ENCODE measurements around the gene UBTD2.
"Not testable (repeated sequence)": the region's sequence is repeated elsewhere in the genome, so short reads cannot be mapped to it uniquely, and the experiment has no call there.

Gene UBTD2, protein sequence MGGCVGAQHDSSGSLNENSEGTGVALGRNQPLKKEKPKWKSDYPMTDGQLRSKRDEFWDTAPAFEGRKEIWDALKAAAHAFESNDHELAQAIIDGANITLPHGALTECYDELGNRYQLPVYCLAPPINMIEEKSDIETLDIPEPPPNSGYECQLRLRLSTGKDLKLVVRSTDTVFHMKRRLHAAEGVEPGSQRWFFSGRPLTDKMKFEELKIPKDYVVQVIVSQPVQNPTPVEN

DNA sequence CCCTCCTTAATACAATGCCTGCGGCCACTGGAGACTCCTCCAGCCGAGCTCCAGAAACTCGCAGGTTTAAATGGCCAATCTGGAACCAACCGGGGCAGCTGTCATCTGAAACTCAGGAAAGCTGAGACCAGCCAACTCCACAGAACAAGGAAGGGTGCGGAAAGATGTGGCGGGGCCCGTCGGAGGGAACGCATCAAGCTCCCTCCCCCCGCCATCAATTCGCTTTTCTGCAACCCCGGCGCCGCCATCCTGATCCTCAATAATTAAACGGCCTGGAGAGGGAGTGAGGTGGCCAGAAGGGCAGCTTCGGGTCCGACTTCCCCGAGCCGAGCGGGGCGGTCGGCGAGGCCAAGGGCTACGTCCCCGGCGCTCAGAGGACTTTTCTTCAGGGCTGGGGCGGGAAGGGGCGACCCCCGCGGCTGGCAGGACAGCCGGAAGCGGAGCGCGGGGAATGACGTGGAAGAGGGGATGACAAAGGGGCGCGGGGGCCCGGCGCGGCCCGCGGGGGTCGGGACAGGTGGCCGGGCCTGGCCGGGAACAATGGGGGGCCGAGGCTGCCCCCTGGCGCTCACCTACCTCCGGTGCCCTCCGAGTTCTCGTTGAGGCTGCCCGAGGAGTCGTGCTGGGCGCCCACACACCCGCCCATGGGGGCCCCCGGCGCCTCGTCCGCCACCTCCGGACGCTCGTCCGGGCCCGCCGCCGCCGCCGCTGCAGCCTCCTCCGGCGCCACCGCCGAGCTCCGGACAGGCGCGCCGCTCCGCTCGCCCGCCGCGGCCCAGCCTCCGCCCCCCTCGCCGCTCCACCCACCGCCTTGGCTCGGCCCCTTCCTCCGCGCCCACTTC is at the start of gene UBTD2:
Gene UBTD2, minus strand, starts transcription at position 745 of the 842 bp plus-strand sequence. Its CDS starts 99 bp downstream, at position 646.
- peak; percentile 28 for DNase-seq

DNA sequence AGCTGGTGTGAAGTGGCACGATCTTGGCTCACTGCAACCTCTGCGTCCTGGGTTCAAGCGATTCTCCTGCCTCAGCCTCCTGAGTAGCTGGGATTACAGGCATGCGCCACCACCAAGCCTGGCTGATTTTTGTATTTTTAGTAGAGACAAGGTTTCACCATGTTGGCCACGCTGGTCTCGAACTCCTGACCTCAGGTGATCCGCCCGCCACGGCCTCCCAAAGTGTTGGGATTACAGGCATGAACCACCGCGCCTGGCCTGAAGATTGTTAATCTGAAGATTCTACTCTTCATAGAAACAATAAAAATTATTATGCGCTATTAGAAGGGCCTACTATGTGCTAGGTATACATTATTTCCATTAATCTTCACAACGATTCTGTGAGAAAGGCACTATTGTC is 43.3 kb upstream of the UBTD2 start:
- not testable (repeated sequence) for DNase-seq

DNA sequence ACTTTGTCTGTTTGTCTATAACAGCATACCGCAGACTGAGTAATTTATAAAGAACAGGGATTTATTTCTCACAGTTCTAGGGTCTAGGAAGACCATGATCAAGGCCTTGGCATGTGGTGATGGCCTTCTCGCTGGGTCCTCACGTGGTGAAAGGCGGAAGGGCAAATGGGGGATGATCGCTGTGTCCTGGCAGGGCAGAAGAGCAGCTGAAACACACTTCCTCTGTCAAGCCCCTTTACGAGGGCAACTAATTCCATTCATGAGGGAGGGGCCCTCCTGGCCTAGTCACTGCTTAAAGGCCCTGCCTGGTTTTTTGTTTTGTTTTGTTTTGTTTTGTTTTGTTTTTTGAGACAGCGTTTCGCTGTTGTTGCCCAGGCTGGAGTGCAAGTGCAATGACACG is 41.9 kb upstream of the UBTD2 start:
- no peak for DNase-seq

DNA sequence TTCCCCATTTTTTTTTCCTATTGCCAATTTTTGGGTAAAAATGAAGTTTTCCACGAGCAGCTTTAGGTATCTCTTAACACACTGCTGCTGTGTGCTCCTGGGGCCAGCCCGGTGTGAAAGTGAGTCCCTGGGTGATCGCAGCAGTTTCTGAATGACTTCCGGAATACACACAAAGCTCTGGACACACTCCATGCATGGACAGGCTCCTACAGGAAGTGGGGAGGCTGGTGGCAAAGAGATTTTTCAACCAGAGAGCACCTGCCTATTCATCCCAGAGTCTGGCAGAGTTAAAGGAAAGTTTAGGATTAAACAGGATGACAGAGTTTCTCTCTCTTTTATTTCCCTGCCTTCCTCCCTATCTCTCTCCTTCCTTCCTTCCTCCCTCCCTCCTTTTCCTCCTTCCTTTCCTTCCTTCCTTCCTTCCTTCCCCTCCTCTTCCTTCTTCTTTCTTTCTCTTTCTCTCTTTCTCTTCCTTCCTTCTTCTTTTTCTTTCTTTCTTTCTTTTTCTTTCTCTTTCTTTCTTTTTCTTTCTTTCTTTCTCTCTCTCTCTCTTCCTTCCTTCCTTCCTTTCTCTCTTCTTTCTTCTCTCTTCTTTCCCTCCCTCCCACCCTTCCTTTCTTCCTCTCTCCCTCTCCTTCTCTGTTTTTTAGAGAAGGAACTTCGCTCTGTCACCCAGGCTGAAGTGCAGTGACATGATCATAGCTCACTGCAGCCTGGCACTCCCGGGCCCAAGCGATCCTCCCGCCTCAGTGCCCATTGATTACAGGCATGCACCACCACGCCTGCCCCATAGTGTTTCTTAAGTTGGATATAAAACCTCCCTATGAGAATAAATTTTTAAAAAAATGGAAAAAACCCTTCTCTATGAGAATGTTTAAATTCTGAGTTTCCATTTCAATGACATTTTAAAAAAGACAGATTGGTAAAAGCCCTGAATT is 38.7 kb upstream of the UBTD2 start:
- no peak for DNase-seq

DNA sequence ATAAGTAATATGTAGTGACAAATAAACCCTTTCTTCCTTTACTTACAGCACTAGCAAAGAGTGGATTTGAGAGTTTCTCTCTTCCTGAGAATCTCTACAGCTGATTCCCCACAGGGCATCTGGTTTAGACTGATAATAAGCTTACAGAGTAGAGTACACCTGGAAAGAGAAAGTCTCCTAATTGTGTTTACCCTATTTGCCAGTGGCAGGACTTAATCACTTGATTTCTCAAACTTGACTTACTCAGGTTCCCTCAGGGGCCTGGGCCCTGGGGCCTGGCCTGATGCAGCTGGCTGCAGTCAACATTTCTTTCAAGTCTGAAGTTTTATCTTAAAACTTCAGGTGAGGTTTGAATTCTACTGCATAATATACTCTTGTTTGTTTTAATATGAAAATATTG is 38.0 kb upstream of the UBTD2 start:
- no peak for DNase-seq

DNA sequence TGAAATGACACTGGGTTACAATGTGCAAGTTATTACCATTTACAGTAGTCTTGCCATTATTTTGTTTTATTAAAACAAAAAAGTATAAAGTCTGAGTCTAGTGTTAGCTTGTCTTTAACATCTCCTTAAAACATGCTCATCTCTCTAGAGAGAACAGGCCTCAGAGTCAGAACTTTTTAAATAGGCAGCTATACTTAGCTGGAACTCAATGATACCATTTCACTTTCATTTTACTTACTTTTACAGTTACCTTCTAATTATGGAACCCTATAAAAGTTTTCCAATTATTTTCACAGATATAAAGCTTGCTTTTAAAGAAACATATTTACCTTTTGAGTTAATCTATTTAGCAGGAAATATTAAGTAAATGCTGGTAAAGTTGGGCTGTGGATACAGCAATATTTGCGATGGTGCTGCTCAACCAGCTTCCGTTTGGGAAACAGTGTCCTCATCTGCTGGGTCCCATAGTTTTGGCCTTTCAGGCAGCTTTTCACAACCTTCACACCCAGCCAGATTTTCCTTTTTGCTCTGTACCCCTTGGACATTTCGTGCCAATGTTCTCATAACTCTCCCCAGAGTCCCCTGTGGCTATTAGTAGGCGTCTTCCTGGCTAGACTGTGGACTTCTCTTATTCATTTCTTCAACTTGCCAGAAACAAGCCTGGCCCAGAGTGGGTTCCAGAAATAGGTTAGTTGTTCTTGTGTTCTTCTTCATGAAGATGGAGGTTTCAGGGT is 36.3 kb upstream of the UBTD2 start:
- no peak for DNase-seq

DNA sequence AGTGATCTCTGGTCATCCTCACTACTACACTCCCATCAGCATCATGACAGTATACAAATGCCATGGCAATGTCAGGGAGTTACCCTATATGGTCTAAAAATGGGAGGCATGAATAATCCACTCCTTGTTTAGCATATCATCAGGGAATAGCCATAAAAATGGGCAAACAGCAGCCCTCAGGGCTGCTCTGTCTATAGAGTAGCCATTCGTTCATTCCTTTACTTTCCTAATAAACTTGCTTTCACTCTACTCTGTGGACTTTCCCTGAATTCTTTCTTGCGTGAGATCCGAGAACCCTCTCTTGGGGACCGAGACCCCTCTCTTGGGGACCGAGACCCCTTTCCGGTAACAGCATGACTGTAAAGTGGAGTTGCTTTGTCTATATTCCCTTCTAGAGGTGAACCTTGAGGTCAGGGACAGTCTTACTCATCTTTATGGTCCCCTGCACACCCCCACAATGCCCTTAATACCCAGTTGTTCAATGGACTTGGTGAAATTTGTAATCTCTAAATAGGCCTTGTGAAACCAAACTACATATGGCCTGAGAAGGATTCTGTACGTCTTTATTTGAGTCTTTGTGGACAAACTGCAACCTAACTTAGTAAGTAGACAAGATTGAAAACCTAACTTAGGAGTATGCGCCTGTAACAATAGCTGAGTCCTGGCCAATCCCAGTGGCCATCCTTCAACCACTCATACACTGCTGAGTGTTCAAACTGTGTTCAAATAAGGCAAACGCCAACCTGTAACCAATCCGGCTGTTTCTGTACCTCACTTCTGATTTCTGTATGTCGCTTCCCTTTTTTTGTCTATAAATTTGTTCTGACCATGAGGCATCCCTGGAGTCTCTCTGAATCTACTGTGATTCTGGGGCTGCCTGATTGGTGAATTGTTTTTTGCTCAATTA is 32.3 kb upstream of the UBTD2 start:
- DNase-seq, result no peak

DNA sequence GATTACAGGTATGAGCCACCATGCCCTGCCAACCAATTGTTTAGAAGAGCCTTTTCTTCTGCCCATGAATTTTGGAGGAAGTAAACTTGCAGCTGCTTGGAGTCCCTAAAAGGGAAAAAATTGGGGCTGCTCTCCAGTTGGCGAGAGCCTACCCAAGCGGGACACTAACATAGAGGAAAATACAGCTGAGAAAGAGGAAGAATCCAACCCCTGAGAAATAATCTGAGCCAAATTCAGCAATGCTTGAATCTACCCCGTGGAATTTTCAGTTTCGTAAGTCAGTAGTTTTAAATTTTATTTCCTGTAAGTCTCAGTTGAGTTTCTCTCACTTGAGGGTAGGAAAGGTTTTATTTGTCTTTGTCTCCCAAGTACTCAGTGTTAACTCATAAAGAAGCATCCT is 30.4 kb upstream of the UBTD2 start:
- DNase-seq, result no peak

DNA sequence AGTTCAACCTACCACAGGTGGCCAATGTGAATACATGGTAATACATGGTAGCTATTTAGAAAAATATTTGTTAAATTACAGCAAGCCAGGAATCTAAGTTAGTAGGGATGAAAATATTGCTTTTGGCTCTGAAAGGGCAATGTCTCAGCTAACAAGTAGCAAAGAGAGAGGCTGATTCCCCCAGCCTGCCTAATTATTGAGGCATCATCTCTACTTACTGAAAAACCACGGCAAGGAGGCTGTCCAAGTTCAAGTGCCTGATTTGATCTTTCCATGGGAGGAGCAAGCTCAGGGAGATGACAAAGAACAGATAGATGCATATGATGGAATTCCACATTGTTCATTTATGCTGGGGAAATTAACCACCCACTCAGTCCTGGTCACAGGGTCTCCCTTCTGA is 28.7 kb upstream of the UBTD2 start:
- no peak for DNase-seq

DNA sequence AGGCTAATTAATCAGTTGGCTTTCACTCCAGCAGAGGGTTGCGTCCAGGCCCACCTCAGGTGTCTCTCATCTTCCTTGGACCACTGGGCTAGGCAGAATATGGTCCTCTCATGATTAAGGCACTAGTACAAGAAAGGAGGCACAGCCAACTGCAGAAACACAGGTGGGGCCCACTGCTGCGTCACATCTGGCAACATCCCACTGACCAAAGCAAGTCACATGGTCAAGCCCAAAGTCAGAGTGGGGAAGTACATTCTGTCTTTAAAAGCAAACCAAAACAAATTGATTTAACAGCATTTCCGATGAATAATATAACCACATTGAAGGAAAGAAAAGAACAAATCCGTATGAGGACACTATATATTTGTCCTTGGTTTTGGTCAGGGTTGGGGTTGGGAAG is 28.0 kb upstream of the UBTD2 start:
- DNase-seq, result no peak

DNA sequence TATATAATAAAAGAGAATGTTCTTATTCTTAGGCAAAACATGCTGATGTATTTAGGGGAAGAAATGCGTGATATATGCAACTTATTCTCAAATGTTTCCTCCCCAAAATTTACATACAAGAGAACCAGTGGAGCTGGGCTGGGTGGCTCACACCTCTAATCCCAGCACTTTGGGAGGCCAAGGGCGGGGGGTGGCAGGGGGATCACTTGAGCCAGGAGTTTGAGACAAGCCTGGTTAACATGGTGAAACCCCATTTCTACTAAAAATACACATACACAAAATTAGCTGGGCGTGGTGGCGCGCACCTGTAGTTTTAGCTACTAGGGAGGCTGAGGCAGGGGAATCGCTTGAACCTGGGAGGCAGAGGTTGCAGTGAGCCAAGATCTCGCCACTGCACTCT is 27.5 kb upstream of the UBTD2 start:
- no peak for DNase-seq

DNA sequence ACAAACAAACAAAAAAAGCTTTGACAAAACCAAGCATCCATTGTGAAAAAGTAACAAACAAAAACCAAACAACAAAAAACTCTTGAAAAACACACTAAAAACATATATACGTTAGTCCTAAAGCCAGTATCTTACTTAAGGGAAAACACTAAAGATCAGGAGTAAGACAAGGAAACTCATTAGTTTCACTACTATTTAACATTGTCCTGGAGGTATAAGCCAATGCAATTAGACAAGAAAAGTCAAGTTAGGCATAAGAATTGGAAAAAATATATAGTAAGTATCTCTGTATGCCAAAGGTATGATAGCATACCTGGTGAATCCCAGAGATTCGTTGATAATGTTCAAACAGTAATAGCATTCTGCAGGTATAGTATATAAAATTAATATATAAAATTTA is 21.8 kb upstream of the UBTD2 start:
- DNase-seq, result no peak

DNA sequence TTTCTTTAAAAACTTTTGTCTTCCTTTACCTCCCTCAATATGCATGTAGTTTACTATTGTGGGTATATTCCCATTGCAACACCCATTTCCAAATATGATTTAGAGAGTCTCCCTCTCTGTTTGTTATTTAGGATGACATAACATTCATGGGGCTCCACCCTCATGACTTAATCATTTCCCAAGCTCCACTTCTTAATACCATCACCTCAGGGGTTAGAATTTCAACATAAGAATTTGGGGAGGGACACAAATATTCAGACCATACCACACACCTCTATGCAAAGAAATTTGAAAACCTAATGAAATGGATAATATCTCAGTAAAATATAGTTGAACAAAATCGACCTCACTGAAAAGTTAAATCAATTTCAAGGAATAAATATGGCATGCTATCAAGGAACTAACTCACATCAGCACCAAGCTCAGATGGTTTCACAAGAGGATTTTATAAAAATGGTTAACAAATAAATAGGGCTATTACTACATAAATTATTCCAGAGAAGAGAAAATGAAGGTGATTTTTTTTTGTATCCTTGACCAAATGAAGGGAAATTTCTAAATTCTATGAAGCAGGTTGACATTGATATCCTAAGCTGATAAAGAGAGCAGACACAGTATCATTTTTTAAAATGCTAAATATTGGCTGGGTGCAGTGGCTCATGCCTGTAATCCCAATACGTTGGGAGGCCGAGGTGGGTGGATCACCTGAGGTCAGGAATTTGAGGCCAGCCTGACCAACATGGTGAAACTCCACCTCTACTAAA is 20.2 kb upstream of the UBTD2 start:
- no peak for DNase-seq

DNA sequence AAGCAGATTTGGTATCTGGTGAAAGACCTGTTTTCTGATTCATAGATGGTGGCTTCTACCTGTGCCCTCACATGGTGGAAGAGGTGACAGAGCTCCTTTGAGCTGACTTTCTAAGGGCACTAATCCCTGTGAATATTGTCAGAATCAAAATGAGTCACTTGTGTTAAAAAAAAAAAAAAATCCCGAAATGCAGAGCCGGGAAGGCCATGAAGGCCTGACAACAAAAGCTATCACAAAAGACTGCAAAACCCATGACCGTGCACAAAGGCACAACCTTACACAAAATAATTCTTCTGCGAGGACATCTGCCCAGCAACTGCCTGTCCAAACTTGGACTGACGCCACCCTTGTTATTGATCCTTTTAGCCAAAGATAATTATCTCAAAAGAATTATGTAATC is 19.6 kb upstream of the UBTD2 start:
- no peak for DNase-seq

DNA sequence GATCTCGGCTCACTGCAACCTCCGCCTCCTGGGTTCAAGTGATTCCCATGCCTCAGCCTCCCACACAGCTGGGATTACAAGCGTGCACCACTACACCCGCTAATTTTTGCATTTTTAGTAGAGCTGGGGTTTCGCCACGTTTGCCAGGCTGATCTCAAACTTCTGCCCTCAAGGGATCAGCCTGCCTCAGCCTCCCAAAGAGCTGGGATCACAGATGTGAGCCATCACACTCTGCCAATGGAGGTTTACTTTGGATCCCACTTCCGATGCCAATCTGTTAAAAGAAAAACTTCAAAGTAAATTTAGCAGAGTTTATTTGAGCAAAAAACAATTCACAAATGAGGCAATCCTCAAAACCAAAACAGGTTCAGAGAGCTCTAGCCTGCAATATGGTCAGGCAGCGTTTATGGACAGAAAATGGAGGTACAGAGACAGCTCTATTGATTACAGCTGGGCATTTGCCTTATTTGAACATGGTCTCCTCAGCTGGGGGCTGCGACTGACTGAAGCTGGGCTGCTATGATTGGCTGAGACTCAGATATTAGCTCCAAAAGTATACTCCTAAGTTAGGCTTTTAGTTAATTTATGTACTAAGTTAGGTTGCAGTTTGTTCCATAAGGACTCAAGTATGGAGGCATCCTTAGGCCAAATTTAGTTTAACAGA is 18.6 kb upstream of the UBTD2 start:
- no peak for DNase-seq

DNA sequence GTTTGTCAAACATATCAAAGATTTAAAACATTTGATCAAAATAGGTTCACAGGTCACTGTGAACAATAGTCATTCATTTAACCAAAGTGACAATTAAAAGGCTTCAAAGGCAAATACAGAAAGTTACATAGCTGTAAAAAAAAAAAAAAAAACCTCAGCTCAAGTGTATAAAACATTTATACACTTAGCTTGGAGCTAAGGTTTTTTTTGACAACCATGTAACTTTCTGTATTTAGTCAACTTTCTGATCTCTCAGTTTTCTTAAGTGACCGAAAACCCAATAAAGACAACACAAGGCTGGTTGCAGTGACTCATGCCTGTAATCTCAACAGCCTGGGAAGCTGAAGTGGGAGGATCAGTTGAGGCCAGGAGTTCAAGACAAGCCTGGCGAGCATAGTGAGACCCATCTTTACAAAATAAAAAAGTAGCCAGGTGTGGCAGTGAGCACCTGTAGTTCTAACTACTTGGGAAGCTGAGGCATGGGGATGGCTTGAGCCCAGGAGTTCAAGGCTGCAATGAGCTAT is 16.4 kb upstream of the UBTD2 start:
- no peak for DNase-seq

DNA sequence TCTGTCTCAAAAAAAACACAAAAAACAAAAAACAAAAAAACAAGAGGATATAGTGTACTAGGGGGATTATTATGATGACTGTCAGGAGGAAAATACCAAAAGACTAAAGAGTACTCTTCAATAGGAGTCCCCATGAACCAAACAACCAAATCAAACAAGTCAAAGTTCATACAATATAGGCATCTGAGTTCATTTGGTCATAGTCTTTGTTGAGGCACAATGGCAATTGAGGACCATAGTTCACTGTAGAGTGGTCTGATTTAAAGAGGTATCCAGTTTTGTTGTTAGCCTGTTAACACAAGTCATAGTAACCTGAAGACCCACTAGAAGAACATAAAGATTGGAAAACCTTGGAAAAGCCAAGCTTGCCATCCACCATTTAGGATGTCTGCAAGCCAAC is 11.3 kb upstream of the UBTD2 start:
- DNase-seq, result no peak

DNA sequence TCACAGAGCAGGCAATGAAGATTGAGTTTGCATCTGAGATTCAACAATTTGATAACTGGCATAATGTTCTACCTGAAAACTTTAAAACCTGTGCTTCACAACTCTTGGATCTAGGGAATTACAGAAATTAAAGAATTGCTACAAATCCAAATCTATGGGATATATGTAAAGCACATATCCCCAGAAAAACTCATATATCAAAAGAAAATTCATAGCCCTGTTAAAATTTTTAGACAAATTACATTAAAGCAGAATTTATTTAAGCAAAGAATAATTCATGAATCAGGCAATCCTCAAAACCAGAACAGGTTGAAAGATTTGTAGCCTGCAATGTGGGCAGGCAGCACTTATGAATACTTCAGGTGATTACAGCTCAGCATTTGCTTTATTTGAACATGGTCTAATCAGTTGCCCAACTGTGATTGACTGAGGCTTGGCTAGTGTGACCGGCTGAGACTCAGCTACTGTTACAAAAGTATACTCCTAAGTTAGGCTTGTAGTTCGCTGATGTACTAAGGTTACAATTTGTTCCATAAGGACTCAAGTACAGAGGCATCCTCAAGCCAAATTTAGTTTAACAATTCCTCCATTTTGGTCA is 10.3 kb upstream of the UBTD2 start:
- DNase-seq, result no peak

DNA sequence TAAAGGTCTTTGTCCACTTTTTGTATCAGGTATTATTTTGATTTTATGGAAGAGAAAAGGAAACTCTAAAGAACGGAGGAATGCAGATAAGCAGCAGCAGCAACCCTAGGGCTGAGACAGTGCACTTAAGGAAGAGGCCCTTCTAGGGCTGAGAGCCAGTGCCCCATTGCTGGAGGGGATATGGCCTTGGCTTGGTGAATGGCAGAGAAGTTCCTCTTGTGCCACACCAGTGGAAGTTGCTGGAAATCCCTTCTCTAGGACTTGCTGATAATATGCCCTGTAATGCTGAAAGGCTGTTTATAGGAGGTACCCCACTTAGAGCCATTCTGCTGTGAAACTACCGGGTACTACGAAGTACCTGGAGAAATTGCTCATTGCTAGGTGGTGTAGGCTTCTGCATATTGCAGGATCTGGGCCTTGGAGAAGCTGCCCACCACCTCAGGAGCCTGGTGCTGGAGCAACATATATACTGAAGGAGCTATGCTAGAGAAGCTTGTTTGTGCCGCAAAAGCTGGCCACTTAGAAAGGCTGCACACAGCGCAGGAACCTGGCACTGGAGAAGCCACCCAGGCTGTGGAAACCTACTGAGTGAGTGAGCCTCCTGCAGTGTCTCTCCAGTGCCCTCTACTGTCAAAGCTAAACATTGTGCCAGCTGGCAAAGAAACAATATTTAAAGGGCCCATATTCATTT is 9.6 kb upstream of the UBTD2 start:
- peak; percentile 36 for DNase-seq

All from GOT3 (cell line).